Fibroblast of lung (primary cell): ENCODE measurements around the gene UGT1A3. TPM values are rescaled to one million over a fixed set of nuclear protein-coding genes. Genes with fewer than 3 reads are reported as not detected.

Source experiments
- DNase-seq, 2 donors: peaks; one replicate each; pipeline versions ENCODE4 v3.0.0 to v3.0.0-alpha.2; 2010; ENCODE audit warnings: low read depth in 2 of 2
- H2AFZ ChIP-seq: 2 replicates; pipeline ENCODE4 v1.5.1; 2012; ENCODE audit warnings: low read length, control low read depth, inconsistent platforms
- H3K27ac ChIP-seq: 2 replicates; pipeline ENCODE4 v1.5.1; 2011; ENCODE audit warnings: low read length, control low read depth; ENCODE audit not compliant: insufficient read depth
- H3K27me3 ChIP-seq: 2 replicates; pipeline ENCODE4 v1.5.1; 2011; ENCODE audit warnings: mild to moderate bottlenecking, low read length; ENCODE audit not compliant: control insufficient read depth, insufficient read depth
- H3K36me3 ChIP-seq: 2 replicates; pipeline ENCODE4 v1.5.1; 2011; ENCODE audit warnings: low read length; ENCODE audit not compliant: control insufficient read depth, insufficient read depth
- H3K4me1 ChIP-seq: 2 replicates; pipeline ENCODE4 v1.5.1; 2011; ENCODE audit warnings: low read length; ENCODE audit not compliant: control insufficient read depth, insufficient read depth; ENCODE audit errors: extremely low read depth
- H3K4me2 ChIP-seq: 2 replicates; pipeline ENCODE4 v1.5.1; 2011; ENCODE audit warnings: low read length, control low read depth; ENCODE audit not compliant: insufficient read depth; ENCODE audit errors: extremely low read depth
- H3K4me3 ChIP-seq, 4 experiments: fragments of 200-600 bp in 1 of 4; sonication (generic) in 1 of 4; replicated peaks in 1 of 4; 2 replicates each; pipeline ENCODE4 v1.5.1; 2011 to 2016; ENCODE audit warnings: low read length in 4 of 4, low read depth in 3 of 4, mild to moderate bottlenecking in 3 of 4, control low read depth in 2 of 4, inconsistent platforms in 1 of 4, mixed read lengths in 1 of 4; ENCODE audit not compliant: insufficient read depth in 1 of 4; ENCODE audit errors: control extremely low read depth in 1 of 4
- H3K79me2 ChIP-seq: 2 replicates; pipeline ENCODE4 v1.5.1; 2012; ENCODE audit warnings: mild to moderate bottlenecking, low read length, inconsistent platforms; ENCODE audit not compliant: control insufficient read depth, insufficient read depth
- H3K9ac ChIP-seq: 2 replicates; pipeline ENCODE4 v1.5.1; 2011; ENCODE audit warnings: mild to moderate bottlenecking, low read length, control low read depth; ENCODE audit not compliant: insufficient read depth
- H3K9me3 ChIP-seq: 2 replicates; pipeline ENCODE4 v1.5.1; 2012; ENCODE audit warnings: low read depth, low read length; ENCODE audit not compliant: control insufficient read depth, insufficient read depth
- H4K20me1 ChIP-seq: 2 replicates; pipeline ENCODE4 v1.5.1; 2011; ENCODE audit warnings: low read length; ENCODE audit not compliant: control insufficient read depth, insufficient read depth; ENCODE audit errors: extremely low read depth
- EZH2 ChIP-seq: IDR thresholded peaks from 2 replicates; pipeline ENCODE4 v1.5.1; 2012; ENCODE audit warnings: low read length, control low read depth, mild to moderate bottlenecking; ENCODE audit errors: missing control alignments
- polyA plus RNA-seq, 2 donors: library from polyadenylated mRNA; depleted of rRNA in 1 of 2; stranded (reverse) in 1 of 2; unstranded in 1 of 2; fragments of >200 nt; gene quantifications; 2 replicates each; pipeline ENCODE4 v1.2.1, GENCODE V29; 2011 to 2012; ENCODE audit warnings: missing spikeins in 1 of 2
- total RNA-seq: library from RNA; depleted of rRNA; stranded (reverse); fragments of >200 nt; gene quantifications from 2 replicates; pipeline ENCODE4 v1.2.1, GENCODE V29; 2014
- TF ChIP-seq, protein P1 (sequence below), 2 donors: IDR thresholded peaks in 1 of 2; conservative IDR thresholded peaks in 1 of 2; 1 replicate in 1 of 2; 2 replicates in 1 of 2; pipeline ENCODE4 v1.5.1; 2011 to 2012; ENCODE audit warnings: low read length in 2 of 2, control low read depth in 1 of 2, inconsistent platforms in 1 of 2, low read depth in 1 of 2, mild to moderate bottlenecking in 1 of 2

Gene UGT1A3
- total and polyA plus RNA-seq, 2 donors (not counting 1 experiment from before 2014, with no cell fraction given): not detected

DNA sequence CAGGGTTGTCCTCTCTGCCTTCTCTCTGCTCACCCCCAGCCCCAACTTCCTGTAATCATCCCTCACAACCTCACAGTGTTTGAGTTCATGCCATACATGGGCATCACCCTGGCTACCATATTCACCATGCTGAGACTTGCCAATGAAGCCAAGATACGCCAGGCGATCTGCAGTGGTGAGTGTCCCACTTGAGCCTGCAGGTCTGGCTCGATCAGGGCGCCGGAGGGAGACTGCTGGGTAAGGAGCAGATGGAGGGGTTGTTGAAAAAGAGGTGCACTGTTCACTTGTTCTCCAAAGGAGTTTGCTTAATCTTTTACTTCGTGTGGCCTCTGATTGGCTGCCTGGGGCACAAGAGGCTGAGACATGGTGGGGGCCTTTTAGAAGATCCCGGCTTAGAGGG lies 63.9 kb downstream of the UGT1A3 start:
- H3K9ac ChIP-seq: no peak overlapping the region
- no peak overlapping the region for H3K4me3 ChIP-seq
- no peak for DNase-seq
- H3K4me1 ChIP-seq: no peaks in the 10 kb centered on the region
- H4K20me1 ChIP-seq: no peaks in the 10 kb centered on the region
- no peak overlapping the region for H3K27ac ChIP-seq
- no peak overlapping the region for H3K4me2 ChIP-seq
- H2AFZ ChIP-seq: no peak overlapping the region
- H3K36me3 ChIP-seq: no peaks in the 10 kb centered on the region
- no peaks in the 10 kb centered on the region for H3K27me3 ChIP-seq
- H3K9me3 ChIP-seq: no peaks in the 10 kb centered on the region
- no peak for TF ChIP-seq EZH2
- TF ChIP-seq, protein P1, sequence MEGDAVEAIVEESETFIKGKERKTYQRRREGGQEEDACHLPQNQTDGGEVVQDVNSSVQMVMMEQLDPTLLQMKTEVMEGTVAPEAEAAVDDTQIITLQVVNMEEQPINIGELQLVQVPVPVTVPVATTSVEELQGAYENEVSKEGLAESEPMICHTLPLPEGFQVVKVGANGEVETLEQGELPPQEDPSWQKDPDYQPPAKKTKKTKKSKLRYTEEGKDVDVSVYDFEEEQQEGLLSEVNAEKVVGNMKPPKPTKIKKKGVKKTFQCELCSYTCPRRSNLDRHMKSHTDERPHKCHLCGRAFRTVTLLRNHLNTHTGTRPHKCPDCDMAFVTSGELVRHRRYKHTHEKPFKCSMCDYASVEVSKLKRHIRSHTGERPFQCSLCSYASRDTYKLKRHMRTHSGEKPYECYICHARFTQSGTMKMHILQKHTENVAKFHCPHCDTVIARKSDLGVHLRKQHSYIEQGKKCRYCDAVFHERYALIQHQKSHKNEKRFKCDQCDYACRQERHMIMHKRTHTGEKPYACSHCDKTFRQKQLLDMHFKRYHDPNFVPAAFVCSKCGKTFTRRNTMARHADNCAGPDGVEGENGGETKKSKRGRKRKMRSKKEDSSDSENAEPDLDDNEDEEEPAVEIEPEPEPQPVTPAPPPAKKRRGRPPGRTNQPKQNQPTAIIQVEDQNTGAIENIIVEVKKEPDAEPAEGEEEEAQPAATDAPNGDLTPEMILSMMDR (conservative IDR thresholded peaks at IDR 0.05 in 1 of 2, IDR thresholded peaks at IDR 0.05 in 1 of 2; ENCODE audit: low read depth in 1 of 2, low read length in 2 of 2): no peak
- H3K79me2 ChIP-seq: no peaks in the 10 kb centered on the region

DNA sequence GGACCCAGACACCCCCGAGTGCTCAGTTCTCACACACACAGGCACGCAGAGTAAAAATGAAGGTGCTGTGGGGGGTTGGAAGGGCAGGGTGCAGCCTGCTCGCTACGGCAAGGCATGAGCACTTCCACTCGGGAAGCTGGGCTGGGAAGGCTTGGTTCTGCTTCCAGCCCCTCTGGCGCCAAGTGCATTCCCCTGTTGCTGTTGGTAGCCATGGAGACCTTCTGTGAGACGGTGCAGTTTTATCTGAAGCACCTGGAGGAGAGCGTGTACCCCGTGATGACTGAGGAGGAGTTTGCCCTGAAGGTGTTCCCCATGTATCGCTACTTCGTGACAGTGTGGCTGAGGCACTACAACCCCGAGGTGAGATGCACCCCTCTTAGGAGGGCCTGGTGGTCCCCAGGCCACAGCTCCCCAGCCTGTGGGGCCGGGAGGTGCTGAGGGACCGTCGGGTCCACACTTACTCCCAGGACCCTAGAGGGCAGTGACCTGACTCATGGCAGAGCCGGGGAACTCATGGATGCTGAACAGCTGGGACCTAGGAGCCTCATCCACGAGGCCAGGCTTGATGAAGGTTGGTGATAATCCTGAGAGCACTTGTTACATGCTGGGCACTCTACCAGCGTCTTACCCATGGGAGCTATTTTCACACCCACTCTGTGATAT lies 64.8 kb downstream of the UGT1A3 start:
- Histone ChIP-seq H3K4me1 (no peaks in the 10 kb centered on the region), H3K79me2 (no peaks in the 10 kb centered on the region), H3K9ac (no peak overlapping the region), H3K9me3 (no peaks in the 10 kb centered on the region), H3K4me2 (no peak overlapping the region), H3K27ac (no peak overlapping the region), H3K27me3 (no peaks in the 10 kb centered on the region), H3K36me3 (no peaks in the 10 kb centered on the region), H4K20me1 (no peaks in the 10 kb centered on the region), H3K4me3 (no peak overlapping the region), H2AFZ (no peak overlapping the region)
- no peak for DNase-seq
- TF ChIP-seq, protein P1 (conservative IDR thresholded peaks at IDR 0.05 in 1 of 2, IDR thresholded peaks at IDR 0.05 in 1 of 2; ENCODE audit: low read depth in 1 of 2, low read length in 2 of 2): no peak
- no peak for TF ChIP-seq EZH2

DNA sequence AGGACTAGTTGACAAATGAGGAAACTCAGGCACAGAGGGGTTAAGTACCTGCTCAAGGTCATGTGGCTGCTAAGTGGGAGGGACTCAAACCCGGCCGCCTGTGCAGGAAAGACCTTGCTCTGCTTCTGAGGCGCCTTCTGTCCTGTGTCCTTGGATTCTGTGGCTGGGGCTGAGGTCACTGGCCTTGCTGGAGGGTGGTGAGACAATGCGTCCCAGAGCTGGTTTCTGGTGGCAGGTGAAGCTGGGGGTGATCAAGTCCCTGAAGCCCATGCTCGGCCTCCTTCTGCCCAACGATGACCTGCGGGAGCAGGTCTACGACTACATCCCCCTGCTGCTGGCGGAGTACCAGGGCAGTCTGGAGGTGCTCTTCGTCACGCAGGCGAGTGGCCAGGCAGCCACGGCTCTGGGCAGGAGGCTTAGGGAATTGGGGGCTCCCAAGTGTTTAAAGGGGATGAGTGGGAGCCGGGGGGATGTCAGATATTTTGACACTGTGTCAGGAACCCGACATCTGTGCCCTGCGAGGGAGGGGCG lies 65.4 kb downstream of the UGT1A3 start:
- Histone ChIP-seq H3K4me3 (no peak overlapping the region), H3K36me3 (no peaks in the 10 kb centered on the region), H4K20me1 (no peaks in the 10 kb centered on the region), H3K9ac (no peak overlapping the region), H3K4me2 (no peak overlapping the region), H2AFZ (no peak overlapping the region), H3K27ac (no peak overlapping the region), H3K79me2 (no peaks in the 10 kb centered on the region), H3K9me3 (no peaks in the 10 kb centered on the region), H3K4me1 (no peaks in the 10 kb centered on the region), H3K27me3 (no peaks in the 10 kb centered on the region)
- TF ChIP-seq, protein P1 (conservative IDR thresholded peaks at IDR 0.05 in 1 of 2, IDR thresholded peaks at IDR 0.05 in 1 of 2; ENCODE audit: low read depth in 1 of 2, low read length in 2 of 2): no peak
- no peak for TF ChIP-seq EZH2
- DNase-seq: no peak
